ENCODE measurements around the gene CENPC. TPM values are rescaled to one million over a fixed set of nuclear protein-coding genes. Genes with fewer than 3 reads are reported as not detected.

The CENPC gene
- total and polyA plus RNA-seq, 2 donors (not counting 1 experiment from before 2014, with no cell fraction given), result 7.6 to 15.4 TPM

DNA sequence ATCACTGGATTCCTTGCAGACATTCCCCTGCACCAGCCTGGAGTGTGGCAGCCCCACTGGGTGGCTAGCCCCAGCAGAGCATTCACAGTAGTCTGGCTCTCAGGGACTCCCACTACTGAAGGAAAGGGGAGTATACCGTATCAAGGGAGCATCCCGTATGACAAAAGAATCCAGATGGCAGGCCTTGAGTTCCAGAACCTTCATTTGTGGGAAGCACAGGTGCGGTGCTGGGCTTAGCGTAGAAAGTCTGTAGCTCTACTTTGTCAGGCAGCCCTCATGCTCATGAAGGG, 79.6 kb downstream of the CENPC start:
- Histone ChIP-seq H3K36me3 (ENCODE audit: control insufficient read depth, insufficient read depth, low read length) (no peaks in the 10 kb centered on the region), H2AFZ (ENCODE audit: low read length) (no peak overlapping the region), H3K4me3 (replicated peaks in 1 of 4; ENCODE audit: control extremely low read depth in 1 of 4, insufficient read depth in 1 of 4, low read depth in 3 of 4, low read length in 4 of 4) (no peak overlapping the region), H3K4me1 (ENCODE audit: control insufficient read depth, extremely low read depth, insufficient read depth, low read length) (no peaks in the 10 kb centered on the region), H3K27me3 (ENCODE audit: control insufficient read depth, insufficient read depth, low read length) (no peaks in the 10 kb centered on the region), H3K9me3 (ENCODE audit: control insufficient read depth, insufficient read depth, low read depth, low read length) (no peaks in the 10 kb centered on the region), H4K20me1 (ENCODE audit: control insufficient read depth, extremely low read depth, insufficient read depth, low read length) (no peaks in the 10 kb centered on the region), H3K9ac (ENCODE audit: insufficient read depth, low read length) (no peak overlapping the region), H3K79me2 (ENCODE audit: control insufficient read depth, insufficient read depth, low read length) (no peaks in the 10 kb centered on the region), H3K27ac (ENCODE audit: insufficient read depth, low read length) (no peak overlapping the region), H3K4me2 (ENCODE audit: extremely low read depth, insufficient read depth, low read length) (no peak overlapping the region)
- TF ChIP-seq, protein P1, sequence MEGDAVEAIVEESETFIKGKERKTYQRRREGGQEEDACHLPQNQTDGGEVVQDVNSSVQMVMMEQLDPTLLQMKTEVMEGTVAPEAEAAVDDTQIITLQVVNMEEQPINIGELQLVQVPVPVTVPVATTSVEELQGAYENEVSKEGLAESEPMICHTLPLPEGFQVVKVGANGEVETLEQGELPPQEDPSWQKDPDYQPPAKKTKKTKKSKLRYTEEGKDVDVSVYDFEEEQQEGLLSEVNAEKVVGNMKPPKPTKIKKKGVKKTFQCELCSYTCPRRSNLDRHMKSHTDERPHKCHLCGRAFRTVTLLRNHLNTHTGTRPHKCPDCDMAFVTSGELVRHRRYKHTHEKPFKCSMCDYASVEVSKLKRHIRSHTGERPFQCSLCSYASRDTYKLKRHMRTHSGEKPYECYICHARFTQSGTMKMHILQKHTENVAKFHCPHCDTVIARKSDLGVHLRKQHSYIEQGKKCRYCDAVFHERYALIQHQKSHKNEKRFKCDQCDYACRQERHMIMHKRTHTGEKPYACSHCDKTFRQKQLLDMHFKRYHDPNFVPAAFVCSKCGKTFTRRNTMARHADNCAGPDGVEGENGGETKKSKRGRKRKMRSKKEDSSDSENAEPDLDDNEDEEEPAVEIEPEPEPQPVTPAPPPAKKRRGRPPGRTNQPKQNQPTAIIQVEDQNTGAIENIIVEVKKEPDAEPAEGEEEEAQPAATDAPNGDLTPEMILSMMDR (conservative IDR thresholded peaks at IDR 0.05 in 1 of 2, IDR thresholded peaks at IDR 0.05 in 1 of 2; ENCODE audit: low read depth in 1 of 2, low read length in 2 of 2), result no peak
- TF ChIP-seq EZH2 (IDR thresholded peaks at IDR 0.05; ENCODE audit: low read length, missing control alignments), result no peak
- no peak for DNase-seq (ENCODE audit: low read depth in 2 of 2)

DNA sequence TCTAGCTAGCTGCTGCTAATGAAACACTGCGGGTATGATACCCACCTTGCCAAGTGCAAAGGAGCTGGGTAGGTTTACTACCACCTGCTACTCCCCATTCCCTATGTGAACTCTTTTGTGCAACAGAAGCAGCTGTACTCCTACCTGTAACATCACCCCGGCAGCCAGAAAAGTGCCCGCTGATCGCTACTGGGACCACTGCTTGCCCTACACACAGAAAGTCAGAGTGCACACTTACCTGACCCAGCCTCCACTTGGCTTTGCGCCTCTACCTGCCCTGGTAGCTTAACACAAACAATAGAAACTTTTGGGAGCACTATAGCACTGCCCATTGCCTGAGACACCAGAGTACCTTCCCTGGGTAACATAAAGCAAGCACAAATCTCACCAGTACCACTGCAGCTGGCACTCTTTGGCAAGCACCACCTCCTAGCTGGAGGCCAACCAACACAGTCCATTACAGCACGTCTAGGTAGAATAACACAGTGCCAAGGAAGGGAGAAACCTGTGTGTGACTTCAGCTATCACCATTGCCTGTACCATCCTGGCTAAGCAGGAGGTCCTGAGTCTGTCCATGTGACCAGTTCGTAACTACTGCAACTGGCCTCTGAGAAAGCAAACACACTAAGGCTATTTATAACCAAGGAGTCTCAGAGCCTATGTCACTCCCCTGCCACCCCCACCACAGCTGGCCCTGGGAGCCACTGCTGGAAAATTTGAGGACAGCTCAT, 80.1 kb downstream of the CENPC start:
- H3K79me2 ChIP-seq (ENCODE audit: control insufficient read depth, insufficient read depth, low read length), result no peaks in the 10 kb centered on the region
- H3K27me3 ChIP-seq (ENCODE audit: control insufficient read depth, insufficient read depth, low read length), result no peaks in the 10 kb centered on the region
- no peak for DNase-seq (ENCODE audit: low read depth in 2 of 2)
- H3K4me1 ChIP-seq (ENCODE audit: control insufficient read depth, extremely low read depth, insufficient read depth, low read length), result no peaks in the 10 kb centered on the region
- H3K4me2 ChIP-seq (ENCODE audit: extremely low read depth, insufficient read depth, low read length), result no peak overlapping the region
- no peaks in the 10 kb centered on the region for H4K20me1 ChIP-seq (ENCODE audit: control insufficient read depth, extremely low read depth, insufficient read depth, low read length)
- no peak overlapping the region for H3K9ac ChIP-seq (ENCODE audit: insufficient read depth, low read length)
- H3K9me3 ChIP-seq (ENCODE audit: control insufficient read depth, insufficient read depth, low read depth, low read length), result no peaks in the 10 kb centered on the region
- no peak overlapping the region for H3K4me3 ChIP-seq (replicated peaks in 1 of 4; ENCODE audit: control extremely low read depth in 1 of 4, insufficient read depth in 1 of 4, low read depth in 3 of 4, low read length in 4 of 4)
- no peaks in the 10 kb centered on the region for H3K36me3 ChIP-seq (ENCODE audit: control insufficient read depth, insufficient read depth, low read length)
- no peak overlapping the region for H2AFZ ChIP-seq (ENCODE audit: low read length)
- H3K27ac ChIP-seq (ENCODE audit: insufficient read depth, low read length), result peak overlapping the region; percentile 36
- no peak for TF ChIP-seq EZH2 (IDR thresholded peaks at IDR 0.05; ENCODE audit: low read length, missing control alignments)
- TF ChIP-seq, protein P1 (conservative IDR thresholded peaks at IDR 0.05 in 1 of 2, IDR thresholded peaks at IDR 0.05 in 1 of 2; ENCODE audit: low read depth in 1 of 2, low read length in 2 of 2), result no peak

DNA sequence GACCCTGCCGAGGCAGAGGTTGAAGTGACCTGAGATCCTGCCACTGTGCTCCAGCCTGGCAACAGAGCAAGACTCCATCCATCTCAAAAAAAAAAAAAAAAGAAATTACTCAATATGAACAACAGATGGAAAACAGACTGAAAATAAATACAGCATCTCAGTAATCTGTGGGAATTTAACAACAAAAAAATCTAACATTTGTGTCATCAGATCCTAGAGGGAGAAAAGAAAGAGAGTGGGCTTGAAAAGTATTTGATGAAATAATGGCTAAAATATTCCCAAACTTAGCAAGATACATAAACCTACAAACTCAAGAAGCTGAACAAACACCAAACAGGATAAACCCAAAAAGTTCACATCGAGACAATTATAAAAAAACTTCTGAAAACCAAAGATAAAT, 84.7 kb downstream of the CENPC start:
- Histone ChIP-seq H3K4me2 (ENCODE audit: extremely low read depth, insufficient read depth, low read length) (no peak overlapping the region), H3K4me3 (replicated peaks in 1 of 4; ENCODE audit: control extremely low read depth in 1 of 4, insufficient read depth in 1 of 4, low read depth in 3 of 4, low read length in 4 of 4) (no peak overlapping the region), H3K79me2 (ENCODE audit: control insufficient read depth, insufficient read depth, low read length) (no peaks in the 10 kb centered on the region), H4K20me1 (ENCODE audit: control insufficient read depth, extremely low read depth, insufficient read depth, low read length) (no peaks in the 10 kb centered on the region), H3K27ac (ENCODE audit: insufficient read depth, low read length) (no peak overlapping the region), H3K9ac (ENCODE audit: insufficient read depth, low read length) (no peak overlapping the region), H2AFZ (ENCODE audit: low read length) (no peak overlapping the region), H3K27me3 (ENCODE audit: control insufficient read depth, insufficient read depth, low read length) (no peaks in the 10 kb centered on the region), H3K9me3 (ENCODE audit: control insufficient read depth, insufficient read depth, low read depth, low read length) (no peaks in the 10 kb centered on the region), H3K4me1 (ENCODE audit: control insufficient read depth, extremely low read depth, insufficient read depth, low read length) (no peaks in the 10 kb centered on the region), H3K36me3 (ENCODE audit: control insufficient read depth, insufficient read depth, low read length) (no peaks in the 10 kb centered on the region)
- no peak for DNase-seq (ENCODE audit: low read depth in 2 of 2)
- no peak for TF ChIP-seq EZH2 (IDR thresholded peaks at IDR 0.05; ENCODE audit: low read length, missing control alignments)
- TF ChIP-seq, protein P1 (conservative IDR thresholded peaks at IDR 0.05 in 1 of 2, IDR thresholded peaks at IDR 0.05 in 1 of 2; ENCODE audit: low read depth in 1 of 2, low read length in 2 of 2), result no peak

Measured in fibroblast of lung (primary cell).